ENCODE results near the gene GCH1.

Gene GCH1

GRCh38 chr14:54829486-54830224 lies 73.0 kb downstream of the GCH1 start:
- H3K4me3 ChIP-seq (ENCODE audit: low read depth, low read length) = no peak overlapping the region

- H3K4me3 ChIP-seq (ENCODE audit: low read depth, low read length) = no peak overlapping the region
Measured at GRCh38 chr14:54828037-54828436, 74.6 kb downstream of the GCH1 start.

DNA sequence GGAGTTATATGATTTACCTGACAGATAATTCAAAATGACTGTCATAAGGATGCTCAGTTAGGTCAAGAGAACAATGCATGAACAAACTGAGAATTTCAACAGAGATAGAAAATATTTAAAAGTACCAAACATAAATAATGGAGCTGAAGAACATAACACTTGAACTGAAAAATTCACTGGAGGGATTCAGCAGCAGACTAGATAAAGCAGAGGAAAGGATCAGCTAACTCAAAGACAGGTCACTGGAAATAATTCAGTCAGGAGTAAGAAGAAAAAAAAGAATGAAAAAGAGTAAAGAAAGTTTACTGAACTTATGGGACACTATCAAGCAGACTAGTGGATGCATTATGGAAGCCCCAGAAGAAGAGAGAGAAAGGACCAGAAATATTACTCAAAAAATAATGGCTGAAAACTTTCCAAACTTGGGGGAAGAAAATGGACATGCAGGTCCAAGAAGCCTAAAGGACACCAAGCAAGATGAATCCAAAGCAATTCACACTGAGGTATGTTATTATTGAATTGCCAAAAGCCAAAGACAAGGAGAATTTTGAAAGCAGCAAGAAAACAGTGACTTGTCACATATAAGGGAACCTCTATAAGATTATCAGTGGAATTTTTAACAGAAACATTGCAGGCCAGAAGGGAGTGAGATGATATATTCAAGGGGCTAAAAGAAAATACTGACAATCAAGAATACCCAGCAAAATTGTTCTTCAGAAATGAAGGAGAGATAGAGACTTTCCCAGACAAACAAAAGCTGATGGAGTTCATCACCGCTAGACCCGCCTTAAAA lies 78.7 kb downstream of the GCH1 start:
- H3K4me3 ChIP-seq (ENCODE audit: low read depth, low read length) = no peak overlapping the region

GRCh38 chr14:54822685-54823084 lies 79.9 kb downstream of the GCH1 start:
- H3K4me3 ChIP-seq (ENCODE audit: low read depth, low read length) = no peak overlapping the region

DNA sequence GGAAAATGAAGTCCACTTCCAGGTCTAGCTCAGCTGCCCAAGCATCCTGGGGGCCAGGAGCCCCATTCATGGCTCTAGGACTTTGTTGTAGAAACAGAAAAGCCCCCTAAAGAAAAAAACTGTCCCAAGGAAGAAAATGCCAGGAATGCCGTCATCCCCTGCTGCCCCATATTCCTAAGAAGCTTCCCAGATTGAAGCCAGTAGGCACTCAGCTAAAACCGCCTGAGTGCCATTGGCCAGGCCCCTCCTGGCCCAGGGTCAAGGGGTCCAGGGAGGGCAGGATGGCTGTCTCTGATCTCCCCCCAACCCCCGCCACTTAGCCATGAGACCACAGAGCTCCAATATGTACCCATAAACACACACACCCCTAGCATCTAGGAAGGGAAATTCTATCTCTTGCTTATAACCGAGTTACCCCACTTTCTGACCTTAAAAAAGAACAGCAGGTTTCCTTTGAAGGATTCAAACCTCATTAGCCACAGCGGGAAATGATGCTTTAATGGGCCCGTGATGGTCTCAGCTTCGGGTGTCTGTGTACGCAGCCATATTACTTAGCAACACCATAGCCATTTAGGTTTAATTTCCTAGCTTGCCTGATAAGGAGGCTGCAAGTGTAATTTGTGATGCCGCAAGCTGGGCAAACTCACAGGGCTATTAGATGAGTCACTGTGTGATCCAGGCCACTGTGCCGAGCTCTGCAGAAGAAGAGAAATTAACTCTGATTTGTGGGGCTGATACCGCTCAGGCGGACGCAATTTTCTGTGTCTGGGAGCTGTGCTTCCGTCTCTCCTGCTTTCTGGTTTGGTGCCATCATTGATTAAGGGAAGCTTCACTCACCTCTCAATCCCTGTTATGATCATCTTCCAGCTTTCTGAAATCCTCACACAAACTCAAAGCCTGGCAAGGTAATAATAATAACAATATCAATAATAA lies 84.2 kb downstream of the GCH1 start:
- no peak overlapping the region for H3K4me3 ChIP-seq (ENCODE audit: low read depth, low read length)

GRCh38 chr14:54817506-54817905 lies 85.1 kb downstream of the GCH1 start:
- H3K4me3 ChIP-seq (ENCODE audit: low read depth, low read length) = no peak overlapping the region

DNA sequence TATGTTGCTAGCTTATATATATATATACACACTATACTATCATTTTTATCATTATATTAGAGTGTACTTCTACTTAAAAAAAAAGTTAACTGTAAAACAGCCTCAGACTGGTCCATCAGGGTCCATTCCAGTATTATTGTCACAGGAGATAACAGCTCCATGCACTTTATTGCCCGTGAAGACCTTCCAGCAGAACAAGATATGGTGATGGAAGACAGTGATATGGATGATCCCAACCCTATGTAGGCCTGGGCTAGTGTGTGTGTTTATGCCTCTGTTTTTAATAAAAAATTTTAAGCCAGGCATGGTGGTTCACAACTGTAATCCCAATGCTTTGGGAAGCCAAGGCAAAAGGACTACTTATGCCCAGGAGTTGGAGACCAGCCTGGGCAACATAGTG lies 86.2 kb downstream of the GCH1 start:
- no peak overlapping the region for H3K4me3 ChIP-seq (ENCODE audit: low read depth, low read length)

- no peak overlapping the region for H3K4me3 ChIP-seq (ENCODE audit: low read depth, low read length)
Measured at GRCh38 chr14:54815515-54815914, 87.1 kb downstream of the GCH1 start.

DNA sequence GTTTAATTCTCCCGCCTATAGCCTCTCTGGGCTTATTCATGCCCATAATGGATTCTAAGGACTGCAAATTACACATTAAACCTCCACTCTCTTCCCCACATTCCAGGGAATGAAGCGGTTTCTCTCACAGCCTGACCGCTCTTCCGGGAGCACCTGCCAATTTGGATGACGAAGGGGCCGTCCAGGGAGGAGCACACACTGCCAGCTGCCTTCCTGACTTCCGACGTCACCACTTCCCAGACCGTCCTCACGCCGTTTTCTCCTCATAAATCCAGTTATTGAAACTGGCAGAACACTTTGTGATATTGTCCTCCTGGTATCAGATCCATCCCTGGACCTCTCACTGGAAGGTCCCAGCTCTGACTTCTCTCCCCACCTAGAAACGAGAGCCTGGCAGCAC lies 87.6 kb downstream of the GCH1 start:
- H3K4me3 ChIP-seq (ENCODE audit: low read depth, low read length) = no peak overlapping the region

DNA sequence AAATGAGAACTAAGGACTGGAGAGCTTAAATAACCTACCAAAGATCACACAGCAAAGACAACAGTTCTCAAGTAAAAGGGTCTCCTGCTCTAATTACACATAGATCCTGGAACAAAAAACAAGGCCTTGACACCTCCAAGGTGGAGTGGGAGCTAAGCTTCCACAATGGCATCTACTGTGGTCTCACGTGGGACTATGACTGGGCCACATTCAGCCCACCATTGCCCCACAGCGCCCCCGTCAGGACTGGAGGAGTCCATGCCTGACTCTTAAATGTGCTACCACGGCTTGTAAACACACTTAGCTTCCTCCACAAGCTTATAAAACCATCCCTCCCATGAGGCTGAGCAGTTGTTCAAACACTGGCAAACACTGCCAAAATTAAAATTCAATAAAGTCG lies 88.5 kb downstream of the GCH1 start:
- no peak overlapping the region for H3K4me3 ChIP-seq (ENCODE audit: low read depth, low read length)

DNA sequence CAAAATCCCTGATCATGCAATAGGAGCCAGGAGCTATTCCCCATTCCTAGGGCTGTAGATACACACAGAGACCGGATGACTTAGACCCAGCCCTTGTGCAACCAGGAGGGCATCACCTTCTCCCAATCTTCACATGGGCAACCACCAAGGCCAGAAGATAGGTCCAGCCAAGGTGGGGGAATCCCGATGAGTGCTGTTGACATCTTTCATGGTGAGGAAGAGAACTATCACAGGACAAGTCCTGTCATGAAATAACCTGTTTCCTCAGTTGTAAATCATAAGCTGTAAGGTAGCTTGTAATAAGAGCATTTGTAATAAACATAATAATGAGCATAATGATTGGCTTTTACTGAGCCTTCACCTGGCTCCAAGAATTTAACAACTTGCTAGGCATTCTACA lies 89.5 kb downstream of the GCH1 start:
- no peak overlapping the region for H3K4me3 ChIP-seq (ENCODE audit: low read depth, low read length)

DNA sequence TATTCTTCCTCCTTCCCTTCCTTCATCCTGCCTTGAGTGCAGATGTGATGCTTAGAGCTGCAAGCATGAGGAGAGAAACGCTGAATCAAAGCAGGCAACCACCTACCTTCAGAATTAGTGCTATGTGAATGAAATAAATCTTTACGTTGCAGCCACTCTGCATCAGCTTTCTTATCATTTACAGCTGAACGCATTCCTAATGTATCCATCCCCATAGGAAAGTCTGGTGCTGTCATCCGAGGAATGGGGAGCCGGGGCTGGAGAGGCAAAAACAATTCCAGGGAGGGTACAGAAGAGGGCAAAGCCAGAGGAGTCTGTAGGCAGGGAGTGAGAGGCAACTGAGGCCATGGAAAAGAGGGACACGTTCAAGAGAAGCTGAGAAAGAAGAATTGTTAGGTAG lies 90.0 kb downstream of the GCH1 start:
- no peak overlapping the region for H3K4me3 ChIP-seq (ENCODE audit: low read depth, low read length)

DNA sequence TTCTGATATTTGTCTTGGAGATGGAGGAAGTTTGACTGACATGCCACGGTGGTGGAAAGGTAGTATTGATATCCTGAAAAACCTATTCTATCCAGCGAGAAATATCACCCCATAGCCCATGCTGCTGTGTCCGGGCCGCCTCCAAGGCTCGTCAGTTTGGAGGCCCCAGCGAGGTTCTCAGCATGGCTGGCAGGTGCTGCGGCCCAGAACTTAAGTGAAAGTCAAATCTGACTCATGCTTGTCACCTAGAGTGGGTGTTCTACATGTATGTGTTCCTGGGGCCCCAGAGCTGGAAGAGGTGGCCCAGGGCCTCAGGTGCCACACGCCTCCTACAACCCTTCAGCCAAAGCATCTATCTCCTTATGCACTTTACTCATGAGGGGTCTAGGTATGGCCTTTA lies 92.9 kb downstream of the GCH1 start:
- no peak overlapping the region for H3K4me3 ChIP-seq (ENCODE audit: low read depth, low read length)

GRCh38 chr14:54808326-54809161 lies 94.1 kb downstream of the GCH1 start:
- H3K4me3 ChIP-seq (ENCODE audit: low read depth, low read length) = no peak overlapping the region

DNA sequence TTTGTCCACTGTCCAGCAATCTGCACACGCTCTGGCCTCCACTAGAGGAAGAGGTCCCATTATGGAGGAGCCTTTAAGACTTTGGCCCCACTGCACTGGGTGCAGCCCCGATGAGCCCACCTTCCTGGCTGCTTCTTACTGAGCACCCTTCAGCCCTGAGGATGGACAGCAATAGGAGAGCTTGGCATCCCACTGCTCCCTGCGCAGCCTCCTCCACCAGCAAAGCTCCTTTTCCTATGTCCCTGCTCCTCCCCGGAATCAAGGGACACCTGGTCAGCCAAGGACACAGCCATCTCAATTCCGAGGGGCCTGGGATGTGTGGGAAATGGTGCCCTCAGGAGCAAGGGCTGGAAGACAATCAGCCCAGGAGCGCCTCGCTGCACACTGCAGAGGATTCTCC lies 94.7 kb downstream of the GCH1 start:
- no peak overlapping the region for H3K4me3 ChIP-seq (ENCODE audit: low read depth, low read length)

- H3K4me3 ChIP-seq (ENCODE audit: low read depth, low read length) = no peak overlapping the region
Measured at GRCh38 chr14:54807428-54807827, 95.2 kb downstream of the GCH1 start.

- H3K4me3 ChIP-seq (ENCODE audit: low read depth, low read length) = no peak overlapping the region
Measured at GRCh38 chr14:54806616-54807015, 96.0 kb downstream of the GCH1 start.

DNA sequence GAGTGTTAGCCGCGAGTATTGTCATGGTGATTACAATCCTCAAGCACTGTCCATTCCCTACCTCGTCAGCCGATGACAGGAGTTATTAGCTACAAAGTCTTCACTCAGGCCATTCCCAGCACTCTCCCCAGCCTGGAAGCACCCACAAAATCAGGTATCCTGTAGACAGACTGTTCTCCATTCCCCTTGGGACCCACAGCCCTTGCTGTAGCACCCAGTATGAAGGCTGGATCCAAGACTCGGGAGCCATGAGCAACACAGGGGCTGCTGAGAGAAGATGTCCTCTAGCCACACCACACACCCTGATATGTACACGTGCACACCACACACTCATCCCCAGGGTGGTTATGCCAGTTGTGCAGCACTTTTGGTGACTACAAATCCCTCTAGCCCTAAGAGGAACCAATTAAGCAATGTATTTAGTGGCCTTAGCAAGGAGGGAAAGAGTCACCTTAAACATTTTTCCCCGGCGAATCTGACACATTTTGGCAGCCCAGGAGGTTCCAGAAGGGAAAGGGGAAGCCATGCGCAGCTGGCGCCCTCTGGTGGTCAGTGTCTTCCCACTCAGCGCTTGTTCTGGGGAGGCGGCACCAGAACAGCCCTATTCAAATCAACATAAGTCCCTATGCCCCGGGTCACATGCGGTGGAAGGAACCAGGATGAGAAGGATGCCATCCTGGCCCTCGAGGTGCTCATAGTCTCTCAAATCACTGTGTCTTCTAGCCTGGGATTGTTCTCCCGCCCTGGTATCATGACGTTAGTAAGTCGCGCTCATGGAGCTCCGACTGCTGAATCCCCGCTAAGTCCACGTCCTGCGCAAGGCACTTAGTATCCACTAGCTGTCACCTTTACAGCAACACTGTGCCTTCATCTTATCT lies 96.9 kb downstream of the GCH1 start:
- no peak overlapping the region for H3K4me3 ChIP-seq (ENCODE audit: low read depth, low read length)

DNA sequence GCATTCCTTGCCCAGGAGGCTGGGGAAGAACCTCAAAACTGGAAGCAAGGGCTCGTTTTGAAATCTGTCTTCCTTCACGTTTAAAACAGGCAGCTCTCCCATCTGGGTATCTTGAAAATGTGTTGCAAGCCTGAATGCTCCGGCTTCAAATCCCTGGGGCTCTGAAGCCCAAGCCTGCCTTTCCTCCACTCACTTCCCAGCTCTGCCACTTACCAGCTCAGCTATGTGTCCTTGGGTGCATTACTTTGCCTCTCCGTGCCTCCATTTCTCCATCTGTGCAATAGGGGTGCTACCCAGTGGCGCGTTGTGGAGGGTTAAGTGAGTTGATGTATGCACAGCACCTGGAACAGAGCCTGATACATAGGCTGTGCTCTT lies 97.6 kb downstream of the GCH1 start:
- H3K4me3 ChIP-seq (ENCODE audit: low read depth, low read length) = no peak overlapping the region
